Fibroblast of skin of left quadriceps (primary cell): ENCODE data around the gene H2AZ1.
"Not testable (repeated sequence)": the region's sequence is repeated elsewhere in the genome, so short reads cannot be mapped to it uniquely, and the experiment has no call there.

Source experiments
- DNase-seq, 2 experiments: peaks; one replicate each; pipeline ENCODE4 v3.0.0-alpha.2; 2013; ENCODE audit warnings: low read depth in 2 of 2

The H2AZ1 gene

DNA sequence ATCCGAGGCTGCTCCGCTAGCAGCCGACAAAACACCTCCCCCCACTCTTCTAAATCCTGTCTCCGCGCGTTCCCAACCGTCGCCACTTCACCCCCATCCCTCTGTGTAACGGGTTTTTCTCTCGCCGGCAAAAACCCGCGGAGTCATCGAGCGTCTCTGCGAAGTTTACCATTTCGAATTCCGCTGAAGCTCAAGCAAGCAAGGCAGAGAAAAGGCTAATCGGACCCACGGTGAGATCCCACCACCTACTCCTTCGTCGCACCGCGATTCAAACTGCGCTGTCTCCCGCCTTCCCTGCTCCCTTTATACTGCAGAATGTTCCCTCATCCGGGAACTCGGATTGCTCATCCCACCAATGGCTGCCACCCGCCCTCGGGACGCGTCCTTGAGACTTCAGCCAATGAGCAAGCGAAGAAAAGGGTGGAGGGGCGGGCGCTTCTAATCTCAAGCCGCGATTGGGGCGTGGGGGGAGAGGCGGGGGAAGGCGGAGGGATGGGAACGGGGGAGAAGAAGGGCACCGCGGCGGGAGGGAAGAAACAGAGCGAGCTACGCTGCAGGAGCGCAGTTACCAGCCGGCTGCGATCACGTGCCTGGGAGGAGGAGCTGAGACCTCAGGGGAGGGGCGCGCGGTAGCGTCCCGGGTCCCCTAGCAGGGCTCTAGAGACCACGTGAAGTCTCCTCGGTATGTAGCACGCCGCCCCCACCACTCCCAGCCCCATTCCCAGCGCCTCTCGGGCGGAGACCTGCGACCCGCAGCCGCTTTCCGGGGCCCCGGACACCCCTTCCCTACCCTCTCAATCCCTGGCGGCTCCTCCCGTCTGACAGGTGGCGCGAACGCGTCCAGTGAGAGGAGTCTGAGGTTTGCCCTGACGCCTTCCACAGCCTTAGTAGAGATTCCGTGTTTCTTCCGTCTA, at the start of gene H2AZ1:
TSS of gene H2AZ1 (minus strand) at position 277 of the 914 bp plus-strand sequence. CDS start at position 172, 105 bp downstream.
- DNase-seq = peak; percentile 99

DNA sequence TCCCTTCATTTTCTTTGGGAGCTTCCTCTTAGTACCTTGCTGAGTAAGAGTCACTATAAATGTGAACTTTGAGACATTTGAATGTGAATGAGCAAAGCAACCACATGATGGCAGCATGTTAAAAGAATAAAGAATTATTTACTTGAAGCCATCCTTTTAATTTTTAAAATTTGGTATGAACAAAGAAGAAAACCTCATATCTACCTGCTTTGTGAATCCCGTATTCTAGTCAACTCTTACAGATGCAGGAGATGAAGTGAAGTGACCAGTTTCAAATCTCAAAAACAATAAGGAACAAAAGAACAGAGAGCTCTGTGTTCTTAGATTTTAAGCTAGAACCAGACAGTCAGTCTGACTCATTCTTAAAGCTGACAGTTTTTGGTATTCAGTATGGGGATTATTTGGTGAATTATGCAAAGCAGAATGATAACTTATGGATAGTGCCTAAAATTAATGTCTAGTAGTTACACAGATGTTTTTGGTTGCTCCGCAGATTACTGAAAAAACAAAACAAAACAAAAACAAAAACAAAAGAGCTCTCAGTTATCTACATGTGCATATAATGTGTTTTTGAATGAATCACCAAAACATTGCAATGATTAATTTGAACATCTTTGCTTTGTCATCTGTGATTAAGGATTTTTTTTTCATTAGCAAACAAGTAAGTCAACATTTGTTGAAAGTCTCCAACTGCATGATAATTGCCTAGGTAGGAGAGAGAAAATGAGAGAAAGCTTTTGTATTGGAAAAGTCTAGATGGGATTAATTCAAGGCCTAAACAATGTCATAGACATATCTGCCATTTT, 48.2 kb upstream of the H2AZ1 start:
- DNase-seq = peak in 1 of 2 experiments; percentile 13

DNA sequence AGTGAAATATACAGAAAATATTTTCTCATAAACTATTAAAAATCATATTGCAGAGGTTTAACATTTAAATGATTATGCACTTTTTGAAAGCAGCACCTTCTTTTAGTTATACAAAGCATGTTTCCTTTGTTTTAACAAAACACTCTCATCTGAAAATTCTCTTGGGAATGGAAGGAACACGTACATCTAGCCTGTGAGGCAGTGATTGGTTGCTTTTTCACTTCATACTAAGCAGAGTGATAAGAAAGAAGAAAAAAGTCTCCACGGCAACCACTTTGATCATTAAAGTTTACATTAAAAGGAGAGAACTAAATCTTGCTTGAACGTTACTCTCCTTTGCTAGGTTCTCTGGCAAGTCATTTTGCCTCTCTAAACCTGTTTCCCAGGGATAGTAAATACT, 41.7 kb upstream of the H2AZ1 start:
- DNase-seq = no peak

DNA sequence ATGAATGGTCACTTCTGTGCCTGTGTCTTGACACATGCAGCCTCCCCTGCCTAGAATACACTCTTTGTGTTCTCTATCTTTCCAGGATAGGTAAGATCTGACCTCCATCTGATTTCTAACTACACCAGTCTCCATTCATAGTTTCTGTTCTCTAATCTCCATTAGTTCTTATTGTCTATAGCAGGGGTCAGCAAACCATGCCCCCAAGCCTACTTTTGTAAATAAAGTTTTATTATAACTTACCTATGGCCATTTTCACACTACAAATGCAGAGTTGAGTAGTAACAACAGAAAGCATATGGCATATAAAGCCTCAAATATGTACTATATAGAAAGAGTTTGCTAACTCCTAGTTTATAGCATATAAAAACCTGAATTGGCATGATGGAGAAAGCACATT, 37.6 kb upstream of the H2AZ1 start:
- DNase-seq = no peak

DNA sequence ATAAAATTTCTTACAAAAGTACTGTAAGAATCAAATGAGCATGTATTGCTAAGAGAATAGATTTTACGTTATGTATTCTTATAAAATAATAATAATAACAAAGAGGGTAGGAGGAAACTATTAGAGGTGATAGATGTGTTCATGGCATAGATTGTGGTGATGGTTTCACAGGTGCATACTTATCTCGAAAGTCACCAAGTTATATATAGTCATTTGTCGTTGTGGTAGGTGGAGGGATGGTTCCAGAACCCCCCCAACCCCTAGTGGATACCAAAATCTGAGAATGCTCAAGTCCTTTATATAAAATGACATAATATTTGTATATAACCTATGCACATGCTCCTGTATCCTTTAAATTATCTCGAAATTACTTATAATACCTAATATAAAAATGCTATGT, 36.7 kb upstream of the H2AZ1 start:
- no peak for DNase-seq

DNA sequence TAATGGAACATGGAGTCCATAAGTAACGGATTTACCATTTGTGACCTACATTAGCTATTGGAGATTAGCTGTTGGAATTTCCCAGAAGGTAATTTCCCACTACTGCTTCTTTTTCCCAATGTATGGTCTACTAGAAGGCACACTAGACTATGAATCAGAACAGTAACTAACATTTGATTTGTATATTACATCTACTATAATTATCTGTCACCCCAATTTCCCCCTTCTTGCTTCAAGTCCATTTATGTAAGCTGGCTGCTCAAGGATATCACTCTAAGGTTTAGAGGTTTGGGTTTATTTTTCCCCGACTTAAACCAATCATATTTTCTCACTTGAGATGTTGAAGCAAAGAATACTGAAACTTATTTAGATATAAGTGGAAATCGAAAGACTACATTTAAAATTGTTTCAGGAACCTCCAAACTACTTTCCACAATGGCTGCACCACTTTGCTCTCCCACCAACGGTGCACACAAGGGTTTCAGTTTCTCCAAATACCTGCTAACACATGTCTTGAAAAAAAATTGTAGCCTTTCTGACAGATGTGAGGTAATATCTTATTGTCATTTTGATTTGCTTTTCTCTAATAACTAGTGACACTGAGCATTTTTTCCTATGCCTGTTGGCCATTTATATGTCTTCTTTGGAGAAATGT, 33.3 kb upstream of the H2AZ1 start:
- no peak for DNase-seq

DNA sequence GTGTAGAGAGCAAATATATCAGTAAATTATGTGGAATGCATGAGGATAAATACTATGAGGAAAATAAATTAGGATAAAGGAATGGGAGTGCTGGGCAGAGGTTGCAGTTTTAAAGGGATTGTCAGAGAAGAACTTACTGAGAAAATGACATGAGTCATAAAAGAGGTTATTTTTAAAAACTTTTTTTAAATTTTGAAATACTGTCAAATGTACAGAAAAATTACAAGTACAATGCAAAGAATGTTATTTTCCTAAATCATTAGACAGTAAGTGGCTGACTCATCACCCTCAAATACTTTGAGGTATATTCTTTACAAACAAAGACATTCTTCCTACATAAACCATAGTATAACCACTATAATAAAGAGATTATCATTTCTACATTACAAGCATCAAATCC, 29.8 kb upstream of the H2AZ1 start:
- DNase-seq = peak; percentile 64

DNA sequence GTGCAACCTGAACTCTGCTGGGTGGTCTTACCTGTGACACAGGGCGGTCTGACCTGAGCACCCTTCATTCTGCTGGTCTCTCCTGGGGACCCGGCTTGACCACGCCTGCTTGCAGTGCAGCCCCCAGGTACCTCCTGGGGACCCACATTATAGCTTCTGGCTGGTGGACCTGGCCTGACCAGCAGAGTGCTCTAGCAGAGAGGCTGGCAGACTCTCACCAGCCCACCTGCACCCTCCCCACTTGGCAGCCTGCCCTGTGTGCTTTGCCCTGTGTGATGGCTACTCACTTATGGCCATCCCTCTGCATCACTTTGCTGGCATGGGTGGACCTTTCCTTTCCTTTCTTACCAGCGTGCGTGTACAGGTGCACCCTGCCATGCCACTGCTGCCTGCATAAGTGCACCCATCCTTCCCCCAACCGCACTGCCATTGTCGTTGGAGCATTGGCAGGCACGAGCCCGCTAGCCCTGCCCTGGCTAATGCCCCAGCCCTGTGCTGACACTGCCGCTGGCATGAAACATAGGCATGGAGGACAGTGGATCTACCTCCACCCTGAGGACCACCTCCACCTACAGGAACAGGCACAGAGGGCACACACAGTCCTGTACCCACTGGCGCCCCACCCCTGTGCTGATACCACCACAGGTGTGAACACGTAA, 21.5 kb upstream of the H2AZ1 start:
- no peak for DNase-seq

DNA sequence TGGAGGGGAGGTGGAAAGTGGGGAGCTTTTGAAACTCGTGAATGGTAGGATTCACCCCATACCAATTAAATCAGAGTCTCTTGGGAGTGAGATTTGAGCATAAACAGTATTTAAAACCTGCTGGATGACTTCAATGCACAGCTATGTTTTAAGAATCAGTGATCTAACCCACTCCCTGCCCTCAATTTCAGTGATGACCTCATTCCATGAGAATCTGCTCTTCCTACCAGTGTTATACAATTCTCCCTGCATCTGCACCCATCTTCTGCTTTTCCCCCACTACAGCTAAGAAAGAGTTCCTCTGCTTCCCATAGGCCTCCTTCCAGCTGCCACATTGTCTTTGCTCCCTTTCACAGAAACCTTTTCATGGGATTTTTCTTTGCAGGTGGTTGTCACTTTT, 18.3 kb upstream of the H2AZ1 start:
- peak; percentile 61 to 67 for DNase-seq

DNA sequence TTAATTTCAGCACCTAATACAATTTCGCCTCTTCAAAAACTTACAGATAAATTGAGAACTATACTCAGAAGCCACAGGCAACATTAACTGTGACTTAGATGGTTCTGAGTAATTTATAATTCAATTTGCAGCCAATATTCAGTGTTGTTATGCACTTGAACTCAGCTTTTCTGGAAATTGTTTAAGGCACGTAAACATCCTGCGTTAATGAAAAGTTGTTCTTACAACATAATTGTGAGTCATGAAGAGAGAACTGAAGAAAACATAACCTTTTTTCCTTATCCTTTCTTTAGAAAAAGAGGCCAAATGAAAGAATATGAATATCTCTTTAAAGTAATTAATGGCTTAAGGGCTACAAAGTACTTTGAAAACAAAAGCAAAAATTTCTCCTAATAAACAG, 16.6 kb upstream of the H2AZ1 start:
- DNase-seq = no peak

DNA sequence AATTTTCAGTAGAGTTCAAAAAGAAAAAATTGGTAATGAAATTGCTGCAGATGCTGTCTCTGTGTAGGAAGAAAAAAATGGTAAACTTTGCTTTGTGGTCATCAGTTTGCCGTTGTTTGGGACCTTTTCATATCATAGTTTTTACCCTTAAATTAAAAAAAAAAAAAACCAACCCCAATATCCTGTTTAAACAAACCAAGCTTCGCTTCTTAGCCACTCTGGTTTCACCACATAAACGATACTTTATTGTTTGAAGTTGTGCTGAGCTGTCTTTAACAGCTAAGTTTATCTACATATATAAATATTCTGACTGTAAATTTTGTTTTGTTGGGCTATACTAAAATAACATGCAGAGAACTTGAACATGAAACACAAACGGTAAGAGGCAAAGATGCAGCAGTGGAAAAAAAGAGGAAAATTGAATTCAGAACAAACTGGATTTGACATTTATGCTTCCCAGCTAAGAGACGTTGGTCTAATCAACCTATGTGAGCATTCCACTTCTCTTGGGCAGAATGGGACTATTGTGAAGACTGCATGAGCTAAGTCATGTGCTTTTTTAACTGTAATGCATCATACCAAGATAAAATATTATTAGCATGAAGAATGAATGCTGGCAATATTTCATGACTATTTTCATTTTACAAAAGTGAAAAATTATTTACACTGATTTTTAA, 15.7 kb upstream of the H2AZ1 start:
- DNase-seq = no peak

DNA sequence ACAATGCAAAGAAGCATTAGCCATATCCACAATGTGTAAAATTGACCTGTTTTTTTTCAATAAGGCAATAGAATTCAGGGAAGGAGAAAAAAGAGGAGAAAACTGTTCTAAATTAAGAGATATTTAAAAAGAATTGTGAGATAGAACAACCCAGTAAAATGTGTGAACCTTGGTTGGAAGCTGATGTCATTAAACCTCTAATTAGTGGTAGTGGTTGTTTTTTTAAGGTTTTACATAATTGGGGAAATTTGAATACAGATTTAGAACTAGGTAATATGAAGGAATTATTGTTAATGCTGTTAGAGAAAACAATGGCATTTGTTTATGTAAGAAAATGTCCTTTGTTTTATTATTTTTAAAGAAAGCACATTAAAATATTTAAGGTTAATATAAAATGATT, 15.1 kb upstream of the H2AZ1 start:
- DNase-seq = no peak

DNA sequence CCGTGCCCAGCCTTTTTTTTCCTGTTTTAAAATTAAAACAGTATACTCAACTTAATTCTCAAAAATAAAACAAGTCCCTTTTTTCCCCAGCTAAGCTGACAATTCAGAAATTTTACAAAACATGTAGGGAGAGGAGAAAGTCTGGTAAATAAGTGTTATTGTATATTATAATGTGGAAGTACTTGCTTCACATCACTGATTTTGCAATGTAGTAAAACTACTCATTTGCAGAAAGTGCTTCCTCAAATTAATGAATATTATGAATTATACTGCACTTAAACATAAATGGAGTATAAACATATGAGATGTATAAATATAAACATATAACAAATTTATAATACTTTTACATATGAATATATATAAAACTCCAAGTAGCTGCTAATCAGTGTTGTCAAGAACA, 11.6 kb upstream of the H2AZ1 start:
- no peak for DNase-seq

DNA sequence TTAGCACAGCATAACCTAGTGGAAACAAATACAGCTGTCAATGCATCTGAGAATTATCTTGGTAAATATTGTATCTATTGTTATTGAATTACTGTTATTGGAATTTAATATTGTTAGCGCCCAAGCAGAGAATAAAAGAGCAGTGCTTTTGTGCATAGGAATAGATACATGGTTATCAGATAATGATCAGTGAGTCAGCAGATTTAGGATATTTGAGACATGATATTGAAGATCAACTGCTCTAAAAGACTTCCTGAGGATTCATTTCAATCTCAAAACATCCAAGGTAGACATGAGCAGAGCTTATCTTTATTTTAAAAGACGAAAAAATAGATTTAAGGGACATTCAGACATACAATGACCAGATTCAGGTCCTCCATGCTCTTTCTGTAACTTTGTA, 10.6 kb upstream of the H2AZ1 start:
- DNase-seq = no peak

DNA sequence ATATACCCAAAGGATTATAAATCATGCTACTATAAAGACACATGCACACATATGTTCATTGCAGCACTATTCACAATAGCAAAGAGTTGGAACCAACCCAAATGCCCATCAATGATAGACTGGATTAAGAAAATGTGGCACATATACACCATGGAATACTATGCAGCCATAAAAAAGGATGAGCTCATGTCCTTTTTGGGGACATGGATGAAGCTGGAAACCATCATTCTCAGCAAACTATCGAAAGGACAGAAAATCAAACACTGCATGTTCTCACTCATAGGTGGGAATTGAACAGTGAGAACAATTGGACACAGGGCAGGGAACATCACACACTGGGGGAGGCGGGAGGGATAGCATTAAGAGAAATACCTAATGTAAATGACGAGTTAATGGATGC, 8.1 kb upstream of the H2AZ1 start:
- not testable (repeated sequence) for DNase-seq

DNA sequence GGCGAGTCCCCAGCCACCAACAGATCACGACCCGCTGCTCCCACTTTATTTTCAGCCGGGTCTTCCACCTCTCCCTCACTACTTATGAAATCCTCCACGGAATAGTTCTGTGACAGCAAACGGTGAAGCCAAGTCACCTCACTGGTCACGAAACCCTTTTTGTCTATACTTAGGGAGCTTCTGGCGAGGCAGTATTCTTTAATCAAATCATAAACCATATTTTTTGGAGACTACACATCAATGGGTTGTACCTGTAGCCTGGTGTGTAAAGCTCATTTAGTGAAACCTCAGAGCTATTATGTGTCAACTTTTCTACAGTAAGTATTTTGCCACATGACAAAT, 809 bp upstream of the H2AZ1 start:
- DNase-seq = no peak

DNA sequence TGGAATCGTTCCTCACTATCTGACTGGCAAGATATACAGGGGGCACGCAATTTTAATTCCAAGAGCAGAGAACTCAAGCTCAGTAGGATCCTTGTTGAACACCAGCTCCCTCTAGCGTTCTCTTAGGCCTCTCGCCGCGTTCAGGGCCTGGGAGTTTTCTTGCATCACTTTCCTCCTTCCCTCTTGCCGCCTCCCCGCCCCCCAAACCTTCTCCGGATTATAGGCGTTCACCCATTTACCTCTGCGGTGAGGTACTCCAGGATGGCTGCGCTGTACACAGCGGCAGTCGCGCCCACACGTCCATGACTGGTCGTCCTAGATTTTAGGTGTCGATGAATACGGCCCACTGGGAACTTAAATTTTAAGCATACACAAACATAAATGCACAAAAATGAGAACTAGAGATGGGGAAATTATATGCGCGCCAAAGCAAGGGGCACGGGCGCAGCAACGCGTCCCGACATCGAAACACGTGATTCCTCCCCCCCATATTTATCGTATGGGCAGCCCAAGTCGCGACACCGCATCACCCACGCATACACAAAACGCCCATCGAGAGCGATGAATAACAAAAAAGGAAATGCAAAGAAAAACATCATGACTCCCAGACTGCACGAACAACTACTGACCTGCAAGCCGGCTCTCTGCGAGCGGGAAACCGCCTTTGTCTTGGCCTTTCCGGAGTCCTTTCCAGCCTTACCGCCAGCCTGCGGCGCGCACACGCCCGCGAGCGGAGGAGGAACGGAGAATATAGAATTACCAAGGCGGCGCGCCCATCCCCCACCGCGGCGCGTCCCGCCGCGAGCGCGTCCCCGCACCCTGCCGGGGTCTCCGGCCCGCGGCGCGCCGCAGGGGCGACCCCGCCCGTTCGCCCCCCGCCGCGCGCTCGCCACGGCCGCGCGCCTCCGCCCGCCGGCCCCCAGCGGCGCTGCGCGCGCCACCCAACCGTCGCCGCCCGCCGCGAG, 759 bp downstream of the H2AZ1 start:
- peak; percentile 89 to 90 for DNase-seq

DNA sequence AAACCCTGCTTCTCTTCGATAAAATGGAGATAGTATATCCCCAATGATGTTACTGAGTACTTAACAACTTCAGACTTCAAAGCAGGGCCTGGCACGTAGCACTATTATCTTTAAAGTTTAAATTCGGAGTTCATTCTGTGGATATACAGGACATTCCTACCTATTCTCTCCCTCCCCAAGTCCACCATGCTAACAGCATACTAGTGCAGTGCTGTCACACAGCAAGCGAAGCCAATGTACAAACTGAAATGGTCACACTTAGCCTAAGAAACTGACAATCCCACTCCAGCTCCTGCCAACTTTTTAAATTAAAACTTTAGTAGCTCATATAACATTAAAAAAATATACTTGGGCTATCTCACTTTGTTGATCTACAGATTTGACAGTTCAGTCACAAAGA, 2.5 kb downstream of the H2AZ1 start:
- no peak for DNase-seq

DNA sequence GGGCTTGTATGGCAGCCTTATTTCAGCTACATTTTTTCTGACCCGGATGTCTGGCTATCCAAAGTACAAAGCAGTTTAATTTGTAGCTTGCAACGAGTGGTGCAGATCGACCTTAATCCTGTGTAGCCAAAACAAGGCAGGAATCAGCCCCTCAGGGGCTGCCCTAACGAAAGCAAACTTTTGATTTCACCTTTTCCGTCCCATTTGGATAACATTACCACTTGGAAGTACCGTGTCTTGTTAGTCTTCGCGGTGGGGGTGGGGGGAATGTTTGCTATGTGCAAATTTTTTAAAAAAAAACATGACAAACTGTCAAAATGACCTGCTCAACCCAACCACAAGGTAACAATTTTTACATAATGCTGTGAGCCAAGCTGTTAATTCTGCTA, 2.9 kb downstream of the H2AZ1 start:
- no peak for DNase-seq
